Measurements from ENCODE around the gene CHN2.

- TF ChIP-seq POLR2AphosphoS5 (IDR thresholded peaks at IDR 0.05; ENCODE audit: low read depth, low read length), result no peak
- no peak for TF ChIP-seq CTCF (IDR thresholded peaks at IDR 0.05)
Observed at GRCh38 chr7:29457141-29457561, 262.6 kb downstream of the CHN2 start.

Data from Panc1 (cell line).